Peyer's patch (tissue), 4 donors: ENCODE results near the gene MAP3K13. TPM values are rescaled to one million over a fixed set of nuclear protein-coding genes. Genes with fewer than 3 reads are reported as not detected.

Experiments
- DNase-seq, 3 donors: peaks; one replicate each; pipeline ENCODE4 v3.0.0-alpha.2; 2017 to 2019
- H3K27ac ChIP-seq, 4 donors: fragments of 200-600 bp; sonication (generic); one replicate each; pipeline ENCODE4 v1.5.1; 2016 to 2019
- H3K27me3 ChIP-seq, 2 donors: fragments of 200-600 bp; sonication (generic); one replicate each; pipeline ENCODE4 v1.5.1; 2019
- H3K36me3 ChIP-seq, 3 donors: fragments of 200-600 bp; sonication (generic); one replicate each; pipeline ENCODE4 v1.5.1; 2016 to 2019
- H3K4me1 ChIP-seq, 4 donors: fragments of 200-600 bp; sonication (generic); one replicate each; pipeline ENCODE4 v1.5.1; 2016 to 2019
- H3K4me3 ChIP-seq, 4 donors: fragments of 200-600 bp; sonication (generic); 1 replicate in 3 of 4; 2 replicates in 1 of 4; pipeline ENCODE4 v1.5.1; 2016 to 2019; ENCODE audit warnings: mild to moderate bottlenecking in 1 of 4
- H3K9me3 ChIP-seq, 4 donors: fragments of 200-600 bp; sonication (generic); one replicate each; pipeline ENCODE4 v1.5.1; 2016 to 2019; ENCODE audit warnings: mild to moderate bottlenecking in 1 of 4
- POLR2A ChIP-seq, 2 donors: fragments of 450-650 bp; IDR thresholded peaks; one replicate each; pipeline ENCODE4 v1.5.1; 2017; ENCODE audit warnings: antibody characterized with exemption in 2 of 2, mild to moderate bottlenecking in 2 of 2, moderate library complexity in 2 of 2
- total RNA-seq, 4 donors: library from RNA; depleted of rRNA; stranded (reverse); fragments of >200 nt; gene quantifications; one replicate each; pipeline ENCODE4 v1.1.0, GENCODE V29; 2016
- TF ChIP-seq, protein P1 (sequence below), 6 experiments: fragments of 450-650 bp in 4 of 6; fragments of 200-600 bp in 2 of 6; sonication (generic) in 1 of 6; IDR thresholded peaks; one replicate each; pipeline ENCODE4 v1.5.1; 2017 to 2019; ENCODE audit warnings: antibody characterized with exemption in 6 of 6, mild to moderate bottlenecking in 3 of 6, moderate library complexity in 1 of 6

MAP3K13 gene
- total RNA-seq, 4 donors from 2014 or later = 40.4 to 60.2 (median 52.1) TPM

DNA sequence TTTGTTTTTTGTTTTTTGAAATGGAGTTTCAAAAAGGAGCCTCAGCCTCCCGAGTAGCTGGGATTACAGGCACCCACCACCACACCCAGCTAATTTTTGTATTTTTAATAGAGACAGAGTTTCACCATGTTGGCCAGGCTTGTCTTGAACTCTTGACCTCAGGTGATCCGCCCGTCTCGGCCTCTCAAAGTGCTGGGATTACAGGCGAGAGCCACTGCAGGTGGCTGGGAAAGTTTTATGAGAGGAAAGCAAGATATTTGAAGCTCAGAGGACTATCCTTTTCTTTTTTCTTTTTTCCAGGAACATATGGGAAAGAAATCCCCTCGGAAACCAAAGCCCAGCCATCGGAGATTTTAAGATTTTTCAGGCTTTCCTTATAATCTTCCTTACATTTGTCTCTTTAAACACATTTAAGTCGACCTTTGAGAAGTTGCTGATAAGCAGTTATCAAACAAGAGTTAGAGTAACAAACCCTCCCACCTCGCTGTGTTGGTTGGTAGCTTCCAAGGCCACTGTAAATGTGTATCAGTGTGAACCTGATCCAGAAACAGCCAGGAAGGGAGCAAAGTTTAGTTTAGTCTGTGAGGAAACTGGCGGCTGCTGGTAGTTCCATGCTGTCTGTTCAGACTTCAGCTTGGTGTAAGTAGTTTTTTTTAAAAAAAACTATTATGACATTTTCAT, 34.5 kb upstream of the MAP3K13 start:
- H3K27me3 ChIP-seq = no peaks in the 10 kb centered on the region
- DNase-seq = peak in 2 of 3 donors; percentile 60 to 86
- H3K4me1 ChIP-seq = peaks cover 0 to 15% (median 0%) of the 10 kb centered on the region in 4 donors
- peak overlapping the region in 3 of 4 donors; percentile 3 to 77 (median 70) for H3K27ac ChIP-seq
- TF ChIP-seq, protein P1, sequence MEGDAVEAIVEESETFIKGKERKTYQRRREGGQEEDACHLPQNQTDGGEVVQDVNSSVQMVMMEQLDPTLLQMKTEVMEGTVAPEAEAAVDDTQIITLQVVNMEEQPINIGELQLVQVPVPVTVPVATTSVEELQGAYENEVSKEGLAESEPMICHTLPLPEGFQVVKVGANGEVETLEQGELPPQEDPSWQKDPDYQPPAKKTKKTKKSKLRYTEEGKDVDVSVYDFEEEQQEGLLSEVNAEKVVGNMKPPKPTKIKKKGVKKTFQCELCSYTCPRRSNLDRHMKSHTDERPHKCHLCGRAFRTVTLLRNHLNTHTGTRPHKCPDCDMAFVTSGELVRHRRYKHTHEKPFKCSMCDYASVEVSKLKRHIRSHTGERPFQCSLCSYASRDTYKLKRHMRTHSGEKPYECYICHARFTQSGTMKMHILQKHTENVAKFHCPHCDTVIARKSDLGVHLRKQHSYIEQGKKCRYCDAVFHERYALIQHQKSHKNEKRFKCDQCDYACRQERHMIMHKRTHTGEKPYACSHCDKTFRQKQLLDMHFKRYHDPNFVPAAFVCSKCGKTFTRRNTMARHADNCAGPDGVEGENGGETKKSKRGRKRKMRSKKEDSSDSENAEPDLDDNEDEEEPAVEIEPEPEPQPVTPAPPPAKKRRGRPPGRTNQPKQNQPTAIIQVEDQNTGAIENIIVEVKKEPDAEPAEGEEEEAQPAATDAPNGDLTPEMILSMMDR (IDR thresholded peaks at IDR 0.05) = no peak
- peak; percentile 87 to 88 for TF ChIP-seq POLR2A (IDR thresholded peaks at IDR 0.05)
- peak overlapping the region in 3 of 4 donors; percentile 17 to 59 (median 49) for H3K4me3 ChIP-seq
- no peaks in the 10 kb centered on the region for H3K36me3 ChIP-seq
- H3K9me3 ChIP-seq = no peaks in the 10 kb centered on the region

DNA sequence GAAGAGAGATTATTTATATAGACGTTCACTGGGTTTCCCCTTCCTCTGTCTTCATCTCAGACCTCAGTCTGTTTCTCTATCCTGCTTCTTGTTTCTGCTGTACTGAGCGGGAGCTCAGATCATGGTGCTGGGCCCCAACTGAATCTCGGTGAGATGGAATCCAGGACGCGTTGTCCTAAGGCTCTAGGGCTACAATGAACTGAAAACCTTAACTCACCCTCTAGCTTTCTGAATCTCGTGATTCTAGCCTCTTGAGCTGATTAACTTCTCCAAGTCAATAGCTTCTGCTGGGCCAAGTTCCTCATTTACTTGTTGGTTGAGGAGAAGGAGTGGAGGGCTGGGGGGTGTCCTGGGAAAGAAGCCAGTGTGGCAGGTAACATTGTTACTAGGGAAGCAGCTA, 32.7 kb upstream of the MAP3K13 start:
- Histone ChIP-seq H3K9me3 (no peaks in the 10 kb centered on the region), H3K27me3 (no peaks in the 10 kb centered on the region), H3K36me3 (no peaks in the 10 kb centered on the region), H3K4me3 (peak overlapping the region in 3 of 4 donors; percentile 17 to 49 (median 48)), H3K4me1 (peaks cover 0 to 15% (median 0%) of the 10 kb centered on the region in 4 donors), H3K27ac (peak overlapping the region in 3 of 4 donors; percentile 50 to 70 (median 67))
- DNase-seq = peak in 2 of 3 donors; percentile 46 to 50
- TF ChIP-seq POLR2A (IDR thresholded peaks at IDR 0.05) = no peak
- TF ChIP-seq, protein P1 (IDR thresholded peaks at IDR 0.05) = no peak

DNA sequence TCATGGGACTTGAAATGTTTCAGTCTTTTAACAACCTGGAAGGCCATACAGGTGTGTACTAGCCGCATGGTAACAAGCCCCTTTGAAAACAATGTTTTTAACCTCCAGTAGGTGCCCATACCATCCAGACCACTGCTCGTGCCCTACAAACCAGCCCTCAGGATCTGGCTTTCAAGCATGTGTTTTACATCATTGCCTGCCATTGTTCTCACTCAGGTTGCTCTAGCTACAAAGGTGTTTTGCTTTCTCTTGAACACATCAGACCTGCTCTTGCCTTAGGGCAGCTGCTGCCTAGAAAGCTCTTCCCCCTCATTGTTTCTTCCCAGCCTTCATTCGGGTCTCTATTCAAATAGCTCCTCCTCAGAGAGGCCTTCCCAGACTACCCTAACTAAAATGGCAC, 32.3 kb upstream of the MAP3K13 start:
- no peaks in the 10 kb centered on the region for H3K27me3 ChIP-seq
- H3K9me3 ChIP-seq = no peaks in the 10 kb centered on the region
- TF ChIP-seq POLR2A (IDR thresholded peaks at IDR 0.05) = no peak
- TF ChIP-seq, protein P1 (IDR thresholded peaks at IDR 0.05) = no peak
- no peaks in the 10 kb centered on the region for H3K36me3 ChIP-seq
- H3K4me1 ChIP-seq = peaks cover 0 to 15% (median 0%) of the 10 kb centered on the region in 4 donors
- peak overlapping the region in 3 of 4 donors; percentile 50 to 70 (median 67) for H3K27ac ChIP-seq
- peak overlapping the region in 2 of 4 donors; percentile 48 to 49 for H3K4me3 ChIP-seq
- DNase-seq = no peak

GRCh38 chr3:185332026-185332735, 30.8 kb upstream of the MAP3K13 start:
- H3K27me3 ChIP-seq = no peaks in the 10 kb centered on the region
- no peak for DNase-seq
- TF ChIP-seq, protein P1 (IDR thresholded peaks at IDR 0.05) = peak in 1 of 6 experiments; percentile 10
- peak; percentile 12 to 14 for TF ChIP-seq POLR2A (IDR thresholded peaks at IDR 0.05)
- H3K4me3 ChIP-seq = peak overlapping the region in 2 of 4 donors; percentile 17 to 22
- H3K36me3 ChIP-seq = no peaks in the 10 kb centered on the region
- peaks cover 0 to 11% (median 0%) of the 10 kb centered on the region in 4 donors for H3K4me1 ChIP-seq
- H3K9me3 ChIP-seq = no peaks in the 10 kb centered on the region
- H3K27ac ChIP-seq = peak overlapping the region in 3 of 4 donors; percentile 30 to 61 (median 58)

GRCh38 chr3:185335799-185336198, 27.1 kb upstream of the MAP3K13 start:
- no peaks in the 10 kb centered on the region for H3K36me3 ChIP-seq
- H3K4me1 ChIP-seq = peaks cover 0 to 21% (median 0%) of the 10 kb centered on the region in 4 donors
- H3K27ac ChIP-seq = no peak overlapping the region
- no peak for TF ChIP-seq POLR2A (IDR thresholded peaks at IDR 0.05)
- TF ChIP-seq, protein P1 (IDR thresholded peaks at IDR 0.05) = no peak
- no peaks in the 10 kb centered on the region for H3K27me3 ChIP-seq
- no peak overlapping the region for H3K4me3 ChIP-seq
- no peak for DNase-seq
- H3K9me3 ChIP-seq = no peaks in the 10 kb centered on the region
